ENCODE results near the gene IRX3. TPM values are rescaled to one million over a fixed set of nuclear protein-coding genes. Genes with fewer than 3 reads are reported as not detected.

The IRX3 gene
- total and polyA plus RNA-seq, 2 experiments from 2014 or later = 6.4 to 15.6 TPM

GRCh38 chr16:54320697-54321340 lies 34.2 kb upstream of the IRX3 start:
- in situ Hi-C loops (cut with MboI) = no loop called here

GRCh38 chr16:54318941-54319340 lies 32.4 kb upstream of the IRX3 start:
- no peaks in the 10 kb centered on the region for H3K36me3 ChIP-seq (ENCODE audit: low read depth)
- no peak overlapping the region for H2AFZ ChIP-seq
- in situ Hi-C loops (cut with MboI) = no loop called here
- H3K9me3 ChIP-seq (ENCODE audit: low read depth) = no peaks in the 10 kb centered on the region
- no peak overlapping the region for H3K27ac ChIP-seq
- H3K4me3 ChIP-seq = no peak overlapping the region
- H3K9ac ChIP-seq = no peak overlapping the region
- 88 to 90% methylated on average over 1 of the region's 1 CpG for WGBS, 2 experiments (ENCODE audit: low coverage in 1 of 2, low lambda C conversion rate in 2 of 2, missing lambda C conversion rate in 2 of 2)
- H4K20me1 ChIP-seq (ENCODE audit: insufficient read depth) = no peaks in the 10 kb centered on the region
- H3K9me2 ChIP-seq (ENCODE audit: insufficient read depth) = no peaks in the 10 kb centered on the region
- no peaks in the 10 kb centered on the region for H3F3A ChIP-seq (ENCODE audit: insufficient read depth)
- no peaks in the 10 kb centered on the region for H3K27me3 ChIP-seq (replicated peaks; ENCODE audit: insufficient read depth)
- no peaks in the 10 kb centered on the region for H3K79me2 ChIP-seq (ENCODE audit: insufficient read depth)
- H3K4me1 ChIP-seq (ENCODE audit: insufficient read depth) = no peaks in the 10 kb centered on the region
- DNase-seq = peak; percentile 47
- H3K4me2 ChIP-seq (ENCODE audit: unreplicated experiment) = no peak overlapping the region
- TF ChIP-seq EZH2 (IDR thresholded peaks at IDR 0.05; ENCODE audit: insufficient read depth, poor library complexity, severe bottlenecking) = no peak
- TF ChIP-seq EZH2phosphoT487 (IDR thresholded peaks at IDR 0.05; ENCODE audit: insufficient read depth, low read depth) = no peak

More at GRCh38 chr16:54320697-54321340, 34.2 kb upstream of the IRX3 start:
- no peak overlapping the region for H3K27ac ChIP-seq
- no peak overlapping the region for H2AFZ ChIP-seq
- H3K4me3 ChIP-seq = no peak overlapping the region
- no peaks in the 10 kb centered on the region for H4K20me1 ChIP-seq (ENCODE audit: insufficient read depth)
- TF ChIP-seq EZH2phosphoT487 (IDR thresholded peaks at IDR 0.05; ENCODE audit: insufficient read depth, low read depth) (no peak), EZH2 (IDR thresholded peaks at IDR 0.05; ENCODE audit: insufficient read depth, poor library complexity, severe bottlenecking) (no peak)
- H3K9ac ChIP-seq = no peak overlapping the region
- no peak overlapping the region for H3K4me2 ChIP-seq (ENCODE audit: unreplicated experiment)
- no peak for DNase-seq
- H3K27me3 ChIP-seq (replicated peaks; ENCODE audit: insufficient read depth) = no peaks in the 10 kb centered on the region
- H3F3A ChIP-seq (ENCODE audit: insufficient read depth) = no peaks in the 10 kb centered on the region
- H3K9me2 ChIP-seq (ENCODE audit: insufficient read depth) = no peaks in the 10 kb centered on the region
- H3K79me2 ChIP-seq (ENCODE audit: insufficient read depth) = no peaks in the 10 kb centered on the region
- peaks cover 2% of the 10 kb centered on the region; the same call in 1 of the 2 replicates for H3K4me1 ChIP-seq (ENCODE audit: insufficient read depth)
- no peaks in the 10 kb centered on the region for H3K9me3 ChIP-seq (ENCODE audit: low read depth)
- WGBS, 2 experiments (ENCODE audit: low coverage in 1 of 2, low lambda C conversion rate in 2 of 2, missing lambda C conversion rate in 2 of 2) = 75 to 76% methylated on average over 9 of the region's 9 CpGs
- no peaks in the 10 kb centered on the region for H3K36me3 ChIP-seq (ENCODE audit: low read depth)

GRCh38 chr16:54317101-54317611 lies 30.6 kb upstream of the IRX3 start:
- WGBS, 2 experiments (ENCODE audit: low coverage in 1 of 2, low lambda C conversion rate in 2 of 2, missing lambda C conversion rate in 2 of 2) = 88 to 89% methylated on average over 15 of the region's 15 CpGs

GRCh38 chr16:54316095-54316889 lies 29.7 kb upstream of the IRX3 start:
- in situ Hi-C loops (cut with MboI) = no loop called here
- TF ChIP-seq EZH2 (IDR thresholded peaks at IDR 0.05; ENCODE audit: insufficient read depth, poor library complexity, severe bottlenecking) (no peak), EZH2phosphoT487 (IDR thresholded peaks at IDR 0.05; ENCODE audit: insufficient read depth, low read depth) (no peak)
- H3K36me3 ChIP-seq (ENCODE audit: low read depth) = no peaks in the 10 kb centered on the region
- H2AFZ ChIP-seq = no peak overlapping the region
- no peak for DNase-seq
- H3K4me1 ChIP-seq (ENCODE audit: insufficient read depth) = no peaks in the 10 kb centered on the region
- H3K27me3 ChIP-seq (replicated peaks; ENCODE audit: insufficient read depth) = no peaks in the 10 kb centered on the region
- H3K4me3 ChIP-seq = no peak overlapping the region
- H3K9me2 ChIP-seq (ENCODE audit: insufficient read depth) = no peaks in the 10 kb centered on the region
- no peak overlapping the region for H3K9ac ChIP-seq
- H3K4me2 ChIP-seq (ENCODE audit: unreplicated experiment) = no peak overlapping the region
- 80 to 82% methylated on average over 8 of the region's 8 CpGs for WGBS, 2 experiments (ENCODE audit: low coverage in 1 of 2, low lambda C conversion rate in 2 of 2, missing lambda C conversion rate in 2 of 2)
- no peaks in the 10 kb centered on the region for H3K79me2 ChIP-seq (ENCODE audit: insufficient read depth)
- no peaks in the 10 kb centered on the region for H3F3A ChIP-seq (ENCODE audit: insufficient read depth)
- H3K27ac ChIP-seq = no peak overlapping the region
- H4K20me1 ChIP-seq (ENCODE audit: insufficient read depth) = no peaks in the 10 kb centered on the region
- no peaks in the 10 kb centered on the region for H3K9me3 ChIP-seq (ENCODE audit: low read depth)

More at GRCh38 chr16:54317101-54317611, 30.6 kb upstream of the IRX3 start:
- H3K9me2 ChIP-seq (ENCODE audit: insufficient read depth) = no peaks in the 10 kb centered on the region
- no peaks in the 10 kb centered on the region for H3F3A ChIP-seq (ENCODE audit: insufficient read depth)
- no peaks in the 10 kb centered on the region for H3K9me3 ChIP-seq (ENCODE audit: low read depth)
- no peaks in the 10 kb centered on the region for H3K36me3 ChIP-seq (ENCODE audit: low read depth)
- H3K27ac ChIP-seq = no peak overlapping the region
- DNase-seq = no peak
- H2AFZ ChIP-seq = no peak overlapping the region
- H3K4me3 ChIP-seq = no peak overlapping the region
- H3K4me1 ChIP-seq (ENCODE audit: insufficient read depth) = no peaks in the 10 kb centered on the region
- H3K79me2 ChIP-seq (ENCODE audit: insufficient read depth) = no peaks in the 10 kb centered on the region
- no peak for TF ChIP-seq EZH2phosphoT487 (IDR thresholded peaks at IDR 0.05; ENCODE audit: insufficient read depth, low read depth)
- no peak for TF ChIP-seq EZH2 (IDR thresholded peaks at IDR 0.05; ENCODE audit: insufficient read depth, poor library complexity, severe bottlenecking)
- in situ Hi-C loops (cut with MboI) = no loop called here
- no peaks in the 10 kb centered on the region for H3K27me3 ChIP-seq (replicated peaks; ENCODE audit: insufficient read depth)
- H3K4me2 ChIP-seq (ENCODE audit: unreplicated experiment) = no peak overlapping the region
- no peaks in the 10 kb centered on the region for H4K20me1 ChIP-seq (ENCODE audit: insufficient read depth)
- no peak overlapping the region for H3K9ac ChIP-seq
